ENCODE data around the gene POLR2A. TPM values are rescaled to one million over a fixed set of nuclear protein-coding genes. Genes with fewer than 3 reads are reported as not detected.
"Not testable (repeated sequence)": the region's sequence is repeated elsewhere in the genome, so short reads cannot be mapped to it uniquely, and the experiment has no call there.

POLR2A gene
- total RNA-seq, 1 donor from 2014 or later = 69.5 TPM

DNA sequence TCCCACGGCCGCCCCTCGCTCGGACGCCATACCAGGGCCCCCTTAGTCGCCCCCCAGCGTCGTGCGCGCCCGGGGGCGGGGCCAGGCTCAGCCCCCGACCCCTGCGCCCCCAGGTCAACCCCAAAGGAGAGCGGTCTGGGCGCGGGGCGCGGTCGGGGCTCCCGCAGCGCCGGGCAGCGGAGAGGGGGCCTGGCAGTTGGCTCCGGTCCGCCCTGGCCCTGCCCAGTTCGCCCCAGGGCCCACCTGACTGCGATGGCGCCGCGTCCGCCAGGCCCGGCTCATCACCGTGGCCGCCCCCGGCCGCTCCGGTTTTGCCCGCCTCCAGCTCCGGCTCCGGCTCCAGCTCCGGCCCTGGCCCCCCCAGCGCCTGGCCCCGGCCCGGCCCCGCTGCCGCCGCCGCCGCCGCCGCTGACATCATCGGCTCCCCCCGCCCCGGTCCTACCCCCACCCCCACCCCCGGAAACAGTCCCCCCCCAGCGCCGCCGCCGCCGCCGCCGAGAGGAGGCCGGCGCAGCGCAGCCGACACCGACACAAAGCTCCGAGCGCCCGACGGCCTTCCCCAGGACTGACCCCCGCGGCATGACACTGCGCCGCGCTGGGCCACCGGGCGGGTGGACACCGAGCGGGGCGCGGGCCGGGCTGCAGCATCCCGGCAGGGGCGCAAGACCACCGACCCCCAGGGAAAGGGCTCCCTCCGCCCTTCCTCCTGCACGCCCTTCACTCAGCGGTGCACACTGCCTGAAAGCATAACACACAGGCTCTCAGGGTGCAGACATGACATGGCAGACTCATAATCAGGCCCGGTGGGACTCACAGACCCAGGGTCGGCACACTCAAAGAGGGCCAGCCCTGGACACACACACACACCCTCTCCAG, 4.7 kb upstream of the POLR2A start, which contains the start of gene ZBTB4:
TSS of gene ZBTB4 (minus strand) at position 419 of the 876 bp plus-strand sequence. CDS start 12,830 bp downstream, outside the sequence.
- intact Hi-C loops (cut with DNase I) = loop anchor here (5.0 to 10.0 kb wide), 3 partner anchors 205 to 678 kb away; partner anchors contain the start of genes CYB5D1, NAA38, TMEM88 and TP53
- Histone ChIP-seq H3K4me1 (peaks cover 14 to 44% of the 10 kb centered on the region in 2 donors), H3K27me3 (no peaks in the 10 kb centered on the region), H3K9me3 (no peaks in the 10 kb centered on the region), H3K4me3 (peak within 1 kb of the TSS; percentile 100), H3K36me3 (peaks cover 0 to 3% of the 10 kb centered on the region in 2 donors), H3K27ac (peak within 1 kb of the TSS; percentile 100)
- DNase-seq (ENCODE audit: low spot score in 2 of 2) = peak in 1 of 2 donors; percentile 78
- TF ChIP-seq, protein P1, sequence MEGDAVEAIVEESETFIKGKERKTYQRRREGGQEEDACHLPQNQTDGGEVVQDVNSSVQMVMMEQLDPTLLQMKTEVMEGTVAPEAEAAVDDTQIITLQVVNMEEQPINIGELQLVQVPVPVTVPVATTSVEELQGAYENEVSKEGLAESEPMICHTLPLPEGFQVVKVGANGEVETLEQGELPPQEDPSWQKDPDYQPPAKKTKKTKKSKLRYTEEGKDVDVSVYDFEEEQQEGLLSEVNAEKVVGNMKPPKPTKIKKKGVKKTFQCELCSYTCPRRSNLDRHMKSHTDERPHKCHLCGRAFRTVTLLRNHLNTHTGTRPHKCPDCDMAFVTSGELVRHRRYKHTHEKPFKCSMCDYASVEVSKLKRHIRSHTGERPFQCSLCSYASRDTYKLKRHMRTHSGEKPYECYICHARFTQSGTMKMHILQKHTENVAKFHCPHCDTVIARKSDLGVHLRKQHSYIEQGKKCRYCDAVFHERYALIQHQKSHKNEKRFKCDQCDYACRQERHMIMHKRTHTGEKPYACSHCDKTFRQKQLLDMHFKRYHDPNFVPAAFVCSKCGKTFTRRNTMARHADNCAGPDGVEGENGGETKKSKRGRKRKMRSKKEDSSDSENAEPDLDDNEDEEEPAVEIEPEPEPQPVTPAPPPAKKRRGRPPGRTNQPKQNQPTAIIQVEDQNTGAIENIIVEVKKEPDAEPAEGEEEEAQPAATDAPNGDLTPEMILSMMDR (IDR thresholded peaks at IDR 0.05) = no peak

DNA sequence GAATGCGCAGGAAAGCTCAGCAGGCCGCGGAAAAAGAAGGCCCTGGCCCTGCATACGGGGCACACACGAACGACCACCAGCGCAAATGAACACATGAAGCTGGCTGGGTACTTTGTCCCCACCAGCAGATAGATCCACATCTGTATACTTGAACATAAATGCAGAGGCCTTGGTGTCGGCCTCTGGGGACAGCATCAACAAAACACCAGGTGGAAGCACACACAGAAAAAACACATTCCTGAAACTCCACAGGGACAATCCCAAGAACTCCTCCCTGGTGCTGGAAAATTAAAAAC, 4.1 kb upstream of the POLR2A start:
- Histone ChIP-seq H3K27ac (peak overlapping the region; percentile 100), H3K4me1 (peaks cover 14 to 42% of the 10 kb centered on the region in 2 donors), H3K9me3 (no peaks in the 10 kb centered on the region), H3K36me3 (peaks cover 0 to 3% of the 10 kb centered on the region in 2 donors), H3K4me3 (peak overlapping the region; percentile 100), H3K27me3 (no peaks in the 10 kb centered on the region)
- no peak for DNase-seq (ENCODE audit: low spot score in 2 of 2)
- intact Hi-C loops (cut with DNase I) = loop anchor here (5.0 to 10.0 kb wide), 3 partner anchors 205 to 677 kb away; partner anchors contain the start of genes CYB5D1, NAA38, TMEM88 and TP53
- TF ChIP-seq, protein P1 (IDR thresholded peaks at IDR 0.05) = no peak

DNA sequence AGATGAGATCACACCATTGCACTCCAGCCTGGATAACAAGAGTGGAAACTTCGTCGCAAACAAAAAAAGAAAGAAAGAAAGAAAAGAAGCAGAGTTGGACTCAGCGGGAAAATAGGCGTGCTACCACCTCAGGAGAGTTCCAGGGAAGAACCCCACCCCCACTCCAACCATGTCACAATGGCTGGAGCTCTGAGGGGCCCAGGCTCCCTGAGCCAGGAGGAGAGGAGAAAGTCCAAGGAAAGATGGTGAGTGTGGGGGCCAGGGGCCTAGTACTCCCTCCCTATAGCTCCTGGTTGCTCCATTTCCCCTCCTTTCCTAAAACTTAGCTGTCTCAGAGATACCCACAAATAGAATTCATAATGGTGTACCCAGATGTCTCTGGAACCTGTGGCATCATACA, 2.9 kb upstream of the POLR2A start, which contains the start of gene SLC35G6:
TSS of gene SLC35G6 (plus strand) at position 172 of the 400 bp plus-strand sequence. CDS start at position 243, 71 bp downstream.
- intact Hi-C loops (cut with DNase I) = loop anchor here (5.0 to 10.0 kb wide), 3 partner anchors 204 to 676 kb away; partner anchors contain the start of genes CYB5D1, NAA38, TMEM88 and TP53
- H3K9me3 ChIP-seq; DNase-seq (ENCODE audit: low spot score in 2 of 2); H3K36me3 ChIP-seq; H3K27me3 ChIP-seq: not testable (repeated sequence)
- peak within 1 kb of the TSS; percentile 100 for H3K27ac ChIP-seq
- peaks cover 19 to 41% of the 10 kb centered on the region in 2 donors for H3K4me1 ChIP-seq
- peak within 1 kb of the TSS; percentile 100 for H3K4me3 ChIP-seq

DNA sequence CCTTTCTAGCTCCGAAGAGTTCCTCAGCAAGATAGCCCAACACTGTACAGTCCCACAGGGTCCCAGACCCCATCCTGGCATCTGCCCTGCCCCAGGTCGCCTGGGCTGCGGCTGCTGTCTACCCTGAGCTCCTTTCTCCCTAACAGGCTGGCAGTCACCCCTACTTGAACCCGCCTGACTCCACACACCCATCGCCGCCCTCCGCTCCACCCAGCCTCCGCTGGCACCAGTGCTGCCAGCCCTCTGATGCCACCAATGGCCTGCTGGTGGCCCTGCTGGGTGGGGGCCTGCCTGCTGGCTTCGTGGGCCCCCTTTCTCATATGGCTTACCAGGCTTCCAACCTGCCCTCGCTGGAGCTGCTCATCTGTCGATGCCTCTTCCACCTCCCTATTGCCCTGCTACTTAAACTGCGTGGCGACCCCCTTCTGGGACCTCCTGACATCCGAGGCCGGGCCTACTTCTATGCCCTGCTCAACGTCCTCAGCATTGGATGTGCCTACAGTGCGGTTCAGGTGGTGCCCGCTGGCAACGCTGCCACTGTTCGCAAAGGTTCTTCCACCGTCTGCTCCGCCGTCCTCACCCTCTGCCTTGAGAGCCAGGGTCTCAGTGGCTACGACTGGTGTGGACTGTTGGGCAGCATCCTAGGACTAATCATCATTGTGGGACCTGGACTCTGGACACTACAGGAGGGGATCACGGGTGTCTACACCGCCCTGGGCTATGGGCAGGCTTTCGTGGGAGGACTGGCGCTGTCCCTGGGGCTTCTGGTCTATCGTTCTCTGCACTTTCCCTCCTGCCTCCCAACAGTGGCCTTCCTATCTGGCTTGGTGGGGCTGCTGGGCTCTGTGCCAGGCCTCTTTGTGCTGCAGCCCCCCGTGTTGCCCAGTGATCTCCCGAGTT, 2.1 kb upstream of the POLR2A start:
- Histone ChIP-seq H3K27ac (peak overlapping the region; percentile 98 to 100), H3K4me1 (peaks cover 17 to 41% of the 10 kb centered on the region in 2 donors)
- not testable (repeated sequence) for H3K9me3 ChIP-seq; H3K36me3 ChIP-seq; DNase-seq (ENCODE audit: low spot score in 2 of 2); H3K4me3 ChIP-seq; H3K27me3 ChIP-seq
- intact Hi-C loops (cut with DNase I) = loop anchor here (5.0 to 10.0 kb wide), 3 partner anchors 203 to 675 kb away; partner anchors contain the start of genes CYB5D1, NAA38, TMEM88 and TP53

DNA sequence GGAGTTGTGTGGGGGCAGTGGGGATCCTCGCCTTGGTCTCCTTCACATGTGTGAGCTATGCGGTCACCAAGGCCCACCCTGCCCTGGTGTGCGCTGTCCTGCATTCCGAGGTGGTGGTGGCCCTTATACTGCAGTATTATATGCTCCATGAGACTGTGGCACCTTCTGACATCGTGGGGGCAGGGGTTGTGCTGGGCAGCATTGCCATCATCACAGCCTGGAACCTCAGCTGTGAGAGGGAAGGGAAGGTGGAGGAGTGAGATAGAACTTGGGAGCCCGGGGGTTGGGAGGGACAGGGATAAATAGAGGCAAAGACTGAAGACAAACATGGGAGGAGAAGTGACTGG, 1.5 kb upstream of the POLR2A start:
- H3K4me3 ChIP-seq = peak overlapping the region; percentile 71 to 84
- H3K36me3 ChIP-seq; H3K27me3 ChIP-seq; H3K9me3 ChIP-seq; DNase-seq (ENCODE audit: low spot score in 2 of 2): not testable (repeated sequence)
- peaks cover 12 to 42% of the 10 kb centered on the region in 2 donors for H3K4me1 ChIP-seq
- H3K27ac ChIP-seq = peak overlapping the region; percentile 98 to 100
- intact Hi-C loops (cut with DNase I) = loop anchor here (5.0 to 10.0 kb wide), 3 partner anchors 202 to 675 kb away; partner anchors contain the start of genes CYB5D1, NAA38, TMEM88 and TP53

DNA sequence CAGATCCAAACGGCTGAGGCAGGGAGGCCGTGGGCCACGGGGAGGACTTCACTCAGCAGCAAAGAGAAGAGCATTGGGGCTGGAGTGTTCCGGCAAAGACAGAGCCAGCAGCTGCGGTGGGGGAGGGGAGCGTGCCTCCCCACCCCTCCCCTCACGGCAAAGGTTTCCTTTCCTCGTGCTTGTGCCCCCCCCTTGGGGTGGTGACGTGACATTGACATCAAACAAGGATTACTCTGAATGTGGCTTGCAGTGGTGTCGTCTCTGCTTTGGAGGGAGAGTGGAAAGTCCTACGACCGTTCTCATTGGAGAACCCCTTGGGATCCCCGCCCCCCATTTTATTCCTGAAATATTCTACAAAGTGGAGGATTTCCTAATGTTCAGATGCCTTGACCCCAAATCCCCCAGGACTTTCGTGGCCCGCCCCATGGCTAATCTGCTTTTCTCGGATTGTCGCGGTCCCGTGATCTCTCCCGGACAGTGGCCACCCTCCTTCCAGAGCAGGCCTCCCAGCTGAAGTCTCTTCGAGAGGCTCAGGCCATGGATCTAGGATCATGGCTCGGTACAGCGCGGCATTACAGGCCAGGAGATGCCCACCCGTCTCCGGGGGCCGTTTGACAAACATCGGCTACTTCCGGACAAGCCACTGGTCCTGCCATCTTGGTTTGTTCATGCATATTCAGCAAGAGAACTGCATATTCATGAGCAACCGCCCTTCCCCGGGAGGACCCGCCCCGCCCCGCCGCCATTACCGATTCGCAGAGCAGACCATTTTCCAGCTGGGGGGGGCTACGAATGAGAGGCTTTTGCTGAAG, 705 bp upstream of the POLR2A start:
- intact Hi-C loops (cut with DNase I) = loop anchor here (1.0 to 10.0 kb wide), 11 partner anchors 29 to 674 kb away; partner anchors contain the start of genes CYB5D1, FXR2, GABARAP and KCTD11
- no peaks in the 10 kb centered on the region for H3K27me3 ChIP-seq
- H3K4me3 ChIP-seq = peak overlapping the region; percentile 71 to 84
- peak overlapping the region; percentile 98 to 100 for H3K27ac ChIP-seq
- H3K9me3 ChIP-seq = no peaks in the 10 kb centered on the region
- peak; percentile 88 to 97 for DNase-seq (ENCODE audit: low spot score in 2 of 2)
- peaks cover 12 to 46% of the 10 kb centered on the region in 2 donors for H3K4me1 ChIP-seq
- TF ChIP-seq, protein P1 (IDR thresholded peaks at IDR 0.05) = no peak
- H3K36me3 ChIP-seq = peaks cover 0 to 3% of the 10 kb centered on the region in 2 donors

All from ascending aorta (tissue), 2 donors.